Measurements from ENCODE around the gene RGS2. TPM values are rescaled to one million over a fixed set of nuclear protein-coding genes. Genes with fewer than 3 reads are reported as not detected.

The RGS2 gene
- polyA plus RNA-seq, 1 of the 3 experiments (the other 2 are of a cell fraction), result 47.1 TPM

GRCh38 chr1:192835116-192835515 lies 26.3 kb downstream of the RGS2 start:
- Histone ChIP-seq H3K9me2 (no peaks in the 10 kb centered on the region), H3K27ac (ENCODE audit: low read depth in 2 of 2, low read length in 1 of 2) (peak overlapping the region in 1 of 2 experiments; percentile 76; a peak in 1 of 4 replicates), H3K79me2 (ENCODE audit: insufficient read depth) (no peaks in the 10 kb centered on the region), H3K27me3 (ENCODE audit: insufficient read depth) (no peaks in the 10 kb centered on the region), H3K36me3 (replicated peaks in 1 of 2; ENCODE audit: control insufficient read depth in 1 of 2, insufficient read depth in 2 of 2, low read length in 1 of 2) (no peaks in the 10 kb centered on the region), H4K20me1 (ENCODE audit: insufficient read depth) (no peaks in the 10 kb centered on the region), H3F3A (replicated peaks; ENCODE audit: insufficient read depth) (peaks cover 5% of the 10 kb centered on the region), H3K4me1 (ENCODE audit: control insufficient read depth in 1 of 2, insufficient read depth in 2 of 2, low read depth in 1 of 2, low read length in 1 of 2) (no peaks in the 10 kb centered on the region; a peak in 1 of 4 replicates), H2AFZ (ENCODE audit: low read depth) (no peak overlapping the region; the same call in 1 of the 2 replicates), H3K9ac (no peak overlapping the region), H3K9me3 (no peaks in the 10 kb centered on the region), H3K4me3 (ENCODE audit: low read depth in 2 of 2, low read length in 1 of 2) (no peak overlapping the region), H3K4me2 (no peak overlapping the region)
- WGBS (ENCODE audit: low lambda C conversion rate), result 83% methylated on average over 3 of the region's 3 CpGs
- DNase-seq, result no peak
- POLR2A ChIA-PET, result no interaction called here
- TF ChIP-seq YY1 (IDR thresholded peaks at IDR 0.05; ENCODE audit: low read depth) (no peak), RFX5 (IDR thresholded peaks at IDR 0.05; ENCODE audit: low read length) (no peak), FOSL2 (IDR thresholded peaks at IDR 0.05; ENCODE audit: borderline replicate concordance, low read depth) (no peak), FOXJ3 (CRISPR knock-in tag; IDR thresholded peaks at IDR 0.05) (no peak)
- CTCF ChIA-PET, result interaction anchor here (0.6 to 0.9 kb wide), 2 partner anchors 21 to 185 kb away, joined by 3 read pairs; no protein-coding TSS in a partner anchor

GRCh38 chr1:192839162-192840066 lies 30.6 kb downstream of the RGS2 start:
- CTCF ChIA-PET, result no interaction called here
- no peak overlapping the region for H3K4me3 ChIP-seq (ENCODE audit: low read depth in 2 of 2, low read length in 1 of 2)
- DNase-seq, result no peak
- TF ChIP-seq RAD21 (IDR thresholded peaks at IDR 0.05; ENCODE audit: low read length) (no peak), POLR2AphosphoS5 (IDR thresholded peaks at IDR 0.05; ENCODE audit: low read depth, low read length) (no peak), NRF1 (IDR thresholded peaks at IDR 0.05; ENCODE audit: low read depth, low read length) (no peak), FOXM1 (IDR thresholded peaks at IDR 0.05; ENCODE audit: low read depth) (no peak), SMC3 (IDR thresholded peaks at IDR 0.05; ENCODE audit: low read depth, low read length) (no peak), GABPA (IDR thresholded peaks at IDR 0.05; ENCODE audit: low read depth) (no peak), SIN3A (IDR thresholded peaks at IDR 0.05; ENCODE audit: borderline replicate concordance, low read depth, low read length) (no peak), RFX5 (IDR thresholded peaks at IDR 0.05; ENCODE audit: low read length) (no peak), REST (IDR thresholded peaks at IDR 0.05; ENCODE audit: low read depth, low read length) (no peak), MAX (IDR thresholded peaks at IDR 0.05; ENCODE audit: low read depth) (no peak), RCOR1 (IDR thresholded peaks at IDR 0.05; ENCODE audit: low read length) (no peak), USF2 (IDR thresholded peaks at IDR 0.05; ENCODE audit: borderline replicate concordance, low read depth, low read length) (no peak), IRF3 (IDR thresholded peaks at IDR 0.05; ENCODE audit: low read depth, low read length) (no peak), TEAD4 (IDR thresholded peaks at IDR 0.05; ENCODE audit: borderline replicate concordance, insufficient read depth) (no peak), MEF2A (IDR thresholded peaks at IDR 0.05; ENCODE audit: borderline replicate concordance, low read depth) (no peak), NFIC (IDR thresholded peaks at IDR 0.05; ENCODE audit: borderline replicate concordance) (no peak), ELF1 (IDR thresholded peaks at IDR 0.05) (no peak)

More at GRCh38 chr1:192839162-192840066, 30.6 kb downstream of the RGS2 start:
- Histone ChIP-seq H3K36me3 (replicated peaks in 1 of 2; ENCODE audit: control insufficient read depth in 1 of 2, insufficient read depth in 2 of 2, low read length in 1 of 2) (no peaks in the 10 kb centered on the region), H3K4me2 (no peak overlapping the region), H2AFZ (ENCODE audit: low read depth) (no peak overlapping the region), H3K9ac (no peak overlapping the region), H3K9me3 (no peaks in the 10 kb centered on the region), H3K4me1 (ENCODE audit: control insufficient read depth in 1 of 2, insufficient read depth in 2 of 2, low read depth in 1 of 2, low read length in 1 of 2) (no peaks in the 10 kb centered on the region; a peak in 1 of 4 replicates), H3K27ac (ENCODE audit: low read depth in 2 of 2, low read length in 1 of 2) (no peak overlapping the region), H3K27me3 (ENCODE audit: insufficient read depth) (no peaks in the 10 kb centered on the region), H3K9me2 (no peaks in the 10 kb centered on the region), H3F3A (replicated peaks; ENCODE audit: insufficient read depth) (peaks cover 5% of the 10 kb centered on the region), H3K79me2 (ENCODE audit: insufficient read depth) (no peaks in the 10 kb centered on the region), H4K20me1 (ENCODE audit: insufficient read depth) (no peaks in the 10 kb centered on the region)
- 81% methylated on average over 9 of the region's 9 CpGs for WGBS (ENCODE audit: low lambda C conversion rate)
- POLR2A ChIA-PET, result no interaction called here
